ENCODE results near the gene TOPAZ1. TPM values are rescaled to one million over a fixed set of nuclear protein-coding genes. Genes with fewer than 3 reads are reported as not detected.

TOPAZ1 gene
- total RNA-seq, 1 experiment from 2014 or later: not detected

- Histone ChIP-seq H3K4ac (ENCODE audit: low read depth, low read length) (no peak overlapping the region), H3K18ac (ENCODE audit: insufficient read length, low read depth, low read length) (no peak overlapping the region), H3K23me2 (ENCODE audit: insufficient read length, low read depth, low read length, poor library complexity, severe bottlenecking) (no peaks in the 10 kb centered on the region), H2AK5ac (ENCODE audit: insufficient read length, low read length) (no peak overlapping the region), H3K56ac (ENCODE audit: insufficient read length, low read depth, low read length) (no peak overlapping the region), H3K9ac (ENCODE audit: extremely low read depth, insufficient read length, low read length) (no peak overlapping the region), H3K79me2 (ENCODE audit: insufficient read depth, low read length) (no peaks in the 10 kb centered on the region), H2BK20ac (ENCODE audit: low read depth, low read length, poor library complexity, severe bottlenecking) (no peak overlapping the region), H3K9me3 (ENCODE audit: control insufficient read depth, low read depth, low read length) (no peaks in the 10 kb centered on the region), H2AFZ (ENCODE audit: low read length) (no peak overlapping the region), H3K79me1 (ENCODE audit: insufficient read depth, low read depth, low read length, poor library complexity, severe bottlenecking) (no peaks in the 10 kb centered on the region), H4K8ac (replicated peaks; ENCODE audit: insufficient read length, low read depth, low read length) (no peak overlapping the region), H3K27ac (ENCODE audit: insufficient read length, low read depth, low read length) (no peak overlapping the region), H4K5ac (ENCODE audit: insufficient read length, low read depth, low read length) (no peak overlapping the region), H2BK5ac (ENCODE audit: insufficient read length, low read length) (no peak overlapping the region), H3K4me1 (ENCODE audit: insufficient read depth, low read length) (no peaks in the 10 kb centered on the region), H3K14ac (ENCODE audit: insufficient read depth, low read length) (no peak overlapping the region), H3T11ph (ENCODE audit: low read length) (no peak overlapping the region), H2BK15ac (ENCODE audit: low read depth, low read length) (no peak overlapping the region), H4K20me1 (ENCODE audit: control insufficient read depth, insufficient read depth, insufficient read length) (no peaks in the 10 kb centered on the region), H3K23ac (ENCODE audit: insufficient read length, low read depth, low read length) (no peak overlapping the region), H3K4me2 (ENCODE audit: insufficient read depth, insufficient read length, low read length) (no peak overlapping the region), H2BK120ac (ENCODE audit: low read depth, low read length, poor library complexity, severe bottlenecking) (no peak overlapping the region), H4K91ac (ENCODE audit: insufficient read length, low read depth, low read length) (no peak overlapping the region), H2BK12ac (ENCODE audit: insufficient read length, low read depth, low read length) (no peak overlapping the region), H3K27me3 (ENCODE audit: insufficient read depth, low read length) (no peaks in the 10 kb centered on the region)
- H3K9me3 Mint-ChIP-seq: no peaks in the 10 kb centered on the region; a peak in 1 of 5 replicates
- WGBS (ENCODE audit: extremely low coverage, insufficient read length, low lambda C conversion rate): no CpG with 5 or more reads among the region's 1 CpG
- H3K36me3 Mint-ChIP-seq (ENCODE audit: insufficient read depth in 1 of 3, low read depth in 3 of 3): no peaks in the 10 kb centered on the region
- no peak overlapping the region for H3K4me3 Mint-ChIP-seq
- no peaks in the 10 kb centered on the region for H3K4me1 Mint-ChIP-seq
- no peak for DNase-seq
- TF ChIP-seq CTCF (conservative IDR thresholded peaks at IDR 0.05): no peak
- H3K27me3 Mint-ChIP-seq (ENCODE audit: low read depth): peaks cover 2% of the 10 kb centered on the region; the same call in 1 of the 2 replicates
- no peak overlapping the region for H3K27ac Mint-ChIP-seq
These were observed 22.5 kb downstream of the TOPAZ1 start for GRCh38 chr3:44264146-44264545.
